H1 (cell line): ENCODE measurements around the gene ASH1L. TPM values are rescaled to one million over a fixed set of nuclear protein-coding genes. Genes with fewer than 3 reads are reported as not detected.

Experiments
- CTCF ChIA-PET: fragments of 300-600 bp; sonication (Branson Sonifier 250); formaldehyde crosslinking; loops from one replicate; lab custom pipeline; 2021; ENCODE audit not compliant: partially characterized antibody; lab: Charles Lee
- POLR2A ChIA-PET: fragments of 300-600 bp; sonication (Branson Sonifier 250); formaldehyde crosslinking; loops from one replicate; lab custom pipeline; 2021; ENCODE audit warnings: inconsistent platforms; ENCODE audit not compliant: partially characterized antibody; lab: Charles Lee
- DNase-seq, 2 experiments: peaks; one replicate each; pipeline versions ENCODE4 v3.0.0 to v3.0.0-alpha.2; 2010 to 2022; ENCODE audit warnings: low spot score in 2 of 2, low read depth in 1 of 2, mixed read lengths in 1 of 2
- FAIRE-seq: peaks from 2 replicates; lab custom pipeline; 2011; peaks lifted over from hg19 to GRCh38; lab: Jason Lieb, UNC
- H2AFZ ChIP-seq: 2 replicates; pipeline ENCODE4 v1.8.1; 2012; ENCODE audit warnings: low read length, inconsistent platforms
- H2AK5ac ChIP-seq: 2 replicates; pipeline ENCODE4 v1.6.1; 2013; ENCODE audit warnings: low read depth, low read length
- H2BK120ac ChIP-seq: replicated peaks from 2 replicates; pipeline ENCODE3; 2013; ENCODE audit warnings: low read depth, low read length, inconsistent platforms
- H2BK12ac ChIP-seq: 2 replicates; pipeline ENCODE4 v1.6.1; 2013; ENCODE audit warnings: low read depth, low read length
- H2BK15ac ChIP-seq: 2 replicates; pipeline ENCODE4 v1.6.1; 2013; ENCODE audit warnings: low read length
- H2BK20ac ChIP-seq: 2 replicates; pipeline ENCODE4 v1.6.1; 2013; ENCODE audit warnings: low read length
- H2BK5ac ChIP-seq: 2 replicates; pipeline ENCODE4 v1.6.1; 2013; ENCODE audit warnings: low read depth, low read length
- H3K14ac ChIP-seq: 2 replicates; pipeline ENCODE4 v1.6.1; 2013; ENCODE audit warnings: inconsistent platforms; ENCODE audit not compliant: insufficient read length
- H3K18ac ChIP-seq: 2 replicates; pipeline ENCODE4 v1.6.1; 2013; ENCODE audit warnings: low read length; ENCODE audit errors: extremely low read depth
- H3K23ac ChIP-seq: 2 replicates; pipeline ENCODE4 v1.6.1; 2013; ENCODE audit warnings: inconsistent platforms; ENCODE audit not compliant: insufficient read length
- H3K23me2 ChIP-seq: 2 replicates; pipeline ENCODE4 v1.6.1; 2013; ENCODE audit warnings: low read depth, low read length
- H3K27ac ChIP-seq: 2 replicates; pipeline ENCODE4 v1.6.1; 2011; ENCODE audit warnings: low read depth, low read length, inconsistent platforms
- H3K27me3 ChIP-seq, 4 experiments: replicated peaks in 1 of 4; 1 replicate in 1 of 4; 2 replicates in 3 of 4; pipeline versions ENCODE4 v1.6.1 to v1.8.1; 2011 to 2013; ENCODE audit warnings: low read length in 3 of 4, mild to moderate bottlenecking in 3 of 4, inconsistent platforms in 2 of 4, mixed read lengths in 2 of 4, moderate library complexity in 1 of 4; ENCODE audit not compliant: control insufficient read depth in 3 of 4, insufficient read depth in 3 of 4; ENCODE audit errors: extremely low read depth in 1 of 4
- H3K36me3 ChIP-seq, 4 experiments: 2 replicates each; pipeline versions ENCODE4 v1.6.1 to v1.8.1; 2011 to 2013; ENCODE audit warnings: mild to moderate bottlenecking in 4 of 4, low read length in 3 of 4, moderate library complexity in 2 of 4, control low read depth in 1 of 4, inconsistent platforms in 1 of 4; ENCODE audit not compliant: insufficient read depth in 4 of 4, control insufficient read depth in 2 of 4
- H3K4ac ChIP-seq: replicated peaks from 2 replicates; pipeline ENCODE3; 2013; ENCODE audit warnings: low read length, low read depth, mixed read lengths, inconsistent platforms; ENCODE audit not compliant: insufficient read length
- H3K4me1 ChIP-seq, 4 experiments: replicated peaks in 1 of 4; 1 replicate in 1 of 4; 2 replicates in 3 of 4; pipeline versions ENCODE4 v1.6.1 to v1.8.1; 2011 to 2013; ENCODE audit warnings: low read length in 3 of 4, inconsistent platforms in 2 of 4, mixed read lengths in 1 of 4; ENCODE audit not compliant: insufficient read depth in 4 of 4, control insufficient read depth in 3 of 4
- H3K4me2 ChIP-seq, 2 experiments: 2 replicates each; pipeline versions ENCODE4 v1.6.1 to v1.8.1; 2011 to 2013; ENCODE audit warnings: low read depth in 2 of 2, low read length in 2 of 2, control low read depth in 1 of 2, inconsistent platforms in 1 of 2, mild to moderate bottlenecking in 1 of 2; ENCODE audit not compliant: insufficient read depth in 1 of 2
- H3K4me3 ChIP-seq, 4 experiments: fragments of 200-600, 300-600 bp in 1 of 4; sonication (generic), shearing (Covaris generic), sonication (Bioruptor Twin) in 1 of 4; 2 replicates each; pipeline versions ENCODE4 v1.5.1 to v1.8.1; 2011 to 2016; ENCODE audit warnings: low read length in 4 of 4, low read depth in 3 of 4, control low read depth in 2 of 4, inconsistent platforms in 2 of 4, mild to moderate bottlenecking in 2 of 4, mixed read lengths in 1 of 4, moderate library complexity in 1 of 4; ENCODE audit not compliant: insufficient read depth in 2 of 4; ENCODE audit errors: extremely low read depth in 1 of 4
- H3K56ac ChIP-seq: replicated peaks from 2 replicates; pipeline ENCODE3; 2013; ENCODE audit warnings: low read depth, mild to moderate bottlenecking, mixed read lengths, low read length, inconsistent platforms; ENCODE audit not compliant: insufficient read length
- H3K79me1 ChIP-seq: 2 replicates; pipeline ENCODE4 v1.6.1; 2013; ENCODE audit warnings: low read depth, low read length, control low read depth
- H3K79me2 ChIP-seq, 2 experiments: 2 replicates each; pipeline versions ENCODE4 v1.6.1 to v1.8.1; 2012 to 2013; ENCODE audit warnings: low read length in 2 of 2, mild to moderate bottlenecking in 2 of 2, inconsistent platforms in 1 of 2; ENCODE audit not compliant: insufficient read depth in 2 of 2, control insufficient read depth in 1 of 2
- H3K9ac ChIP-seq, 4 experiments: replicated peaks in 1 of 4; 1 replicate in 1 of 4; 2 replicates in 3 of 4; pipeline versions ENCODE4 v1.6.1 to v1.8.1; 2011 to 2013; ENCODE audit warnings: low read depth in 3 of 4, low read length in 3 of 4, control low read depth in 2 of 4, mild to moderate bottlenecking in 2 of 4, moderate library complexity in 2 of 4, inconsistent platforms in 1 of 4; ENCODE audit errors: extremely low read depth in 1 of 4
- H3K9me3 ChIP-seq, 2 experiments: 2 replicates each; pipeline versions ENCODE4 v1.6.1 to v1.8.1; 2012 to 2013; ENCODE audit warnings: mild to moderate bottlenecking in 2 of 2, moderate library complexity in 2 of 2, control low read depth in 1 of 2, inconsistent platforms in 1 of 2, low read depth in 1 of 2, low read length in 1 of 2, mixed read lengths in 1 of 2; ENCODE audit not compliant: insufficient read depth in 2 of 2
- H4K20me1 ChIP-seq, 2 experiments: replicated peaks in 1 of 2; 2 replicates each; pipeline versions ENCODE3 to v1.8.1; 2011 to 2013; ENCODE audit warnings: inconsistent platforms in 2 of 2, low read length in 2 of 2, mild to moderate bottlenecking in 1 of 2; ENCODE audit not compliant: insufficient read depth in 2 of 2, control insufficient read depth in 1 of 2
- H4K5ac ChIP-seq: 2 replicates; pipeline ENCODE4 v1.6.1; 2013; ENCODE audit warnings: low read length, low read depth, mixed read lengths, inconsistent platforms; ENCODE audit not compliant: insufficient read length
- H4K8ac ChIP-seq: 2 replicates; pipeline ENCODE4 v1.8.0; 2013; ENCODE audit warnings: mild to moderate bottlenecking, moderate library complexity, low read length, inconsistent platforms; ENCODE audit not compliant: insufficient read depth; ENCODE audit errors: extremely low read depth
- H4K91ac ChIP-seq: replicated peaks from 2 replicates; pipeline ENCODE3; 2013; ENCODE audit warnings: low read length, mixed read lengths, inconsistent platforms; ENCODE audit not compliant: insufficient read length
- ATF2 ChIP-seq: IDR thresholded peaks from 2 replicates; pipeline ENCODE4 v1.6.1; 2012; ENCODE audit warnings: low read length, inconsistent platforms
- ATF3 ChIP-seq: IDR thresholded peaks from 2 replicates; pipeline ENCODE4 v1.6.1; 2011; ENCODE audit warnings: low read depth, mild to moderate bottlenecking, low read length; ENCODE audit not compliant: insufficient read depth
- BCL11A ChIP-seq, 2 experiments: IDR thresholded peaks; one replicate each; pipeline ENCODE4 v1.6.1; 2011; ENCODE audit warnings: low read depth in 2 of 2, low read length in 2 of 2, mild to moderate bottlenecking in 2 of 2
- EP300 ChIP-seq, 2 experiments: IDR thresholded peaks; 1 replicate in 1 of 2; 2 replicates in 1 of 2; pipeline ENCODE4 v1.6.1; 2011 to 2012; ENCODE audit warnings: low read depth in 2 of 2, low read length in 2 of 2, mild to moderate bottlenecking in 2 of 2, borderline replicate concordance in 1 of 2, inconsistent platforms in 1 of 2, moderate library complexity in 1 of 2
- NANOG ChIP-seq: IDR thresholded peaks from 2 replicates; pipeline ENCODE4 v1.6.1; 2011; ENCODE audit warnings: low read length, low read depth, mild to moderate bottlenecking, inconsistent platforms; ENCODE audit not compliant: insufficient read depth, poor library complexity, severe bottlenecking
- NRF1 ChIP-seq: IDR thresholded peaks from 2 replicates; pipeline ENCODE4 v1.6.1; 2011; ENCODE audit warnings: mild to moderate bottlenecking, low read depth, low read length, improper control_type of control experiment
- PHF8 ChIP-seq: fragments of 200-600 bp; sonication (generic); conservative IDR thresholded peaks from 2 replicates; pipeline ENCODE4 v1.7.1; 2012; ENCODE audit warnings: low read depth, mild to moderate bottlenecking, inconsistent platforms, low read length, moderate library complexity
- RAD21 ChIP-seq, 2 experiments: IDR thresholded peaks in 1 of 2; conservative IDR thresholded peaks in 1 of 2; 2 replicates each; pipeline ENCODE4 v1.6.1; 2011; ENCODE audit warnings: low read depth in 2 of 2, low read length in 2 of 2, improper control_type of control experiment in 1 of 2, inconsistent platforms in 1 of 2, mild to moderate bottlenecking in 1 of 2, moderate library complexity in 1 of 2
- RBBP5 ChIP-seq: IDR thresholded peaks from 2 replicates; pipeline ENCODE4 v1.7.1; 2012; ENCODE audit warnings: low read depth, mild to moderate bottlenecking, inconsistent platforms, low read length, moderate library complexity, borderline replicate concordance
- SIX5 ChIP-seq: IDR thresholded peaks from 2 replicates; pipeline ENCODE4 v1.6.1; 2011; ENCODE audit warnings: mild to moderate bottlenecking, low read depth, low read length
- TEAD4 ChIP-seq: IDR thresholded peaks from 2 replicates; pipeline ENCODE4 v1.6.1; 2012; ENCODE audit warnings: low read depth, low read length, inconsistent platforms, mixed read lengths
- WGBS, 2 experiments: shearing (Covaris generic) in 1 of 2; methylation state at CpG; one replicate each; pipeline versions ENCODE4 v1.1.6 to v1.1.7; 2013 to 2015; ENCODE audit warnings: low lambda C conversion rate in 2 of 2, mixed read lengths in 2 of 2, inconsistent platforms in 1 of 2, low coverage in 1 of 2, missing lambda C conversion rate in 1 of 2; ENCODE audit not compliant: insufficient replicate concordance in 2 of 2, insufficient coverage in 1 of 2, insufficient read length in 1 of 2; ENCODE audit errors: extremely low coverage in 1 of 2, missing lambda C conversion rate in 1 of 2; 5-methylcytosine and 5-hydroxymethylcytosine counted together
- polyA plus RNA-seq, 7 experiments: library from polyadenylated mRNA; depleted of rRNA in 3 of 7; stranded (reverse) in 5 of 7; unstranded in 2 of 7; fragments of >200 nt in 5 of 7; fragments of 200-250 nt in 2 of 7; gene quantifications; 1 replicate in 5 of 7; 2 replicates in 1 of 7; 4 replicates in 1 of 7; pipeline versions ENCODE4 v1.2.1 to v1.2.3, GENCODE V29; 2011 to 2013; ENCODE audit warnings: missing spikeins in 2 of 7, mixed read lengths in 2 of 7
- total RNA-seq: library from RNA; stranded (reverse); fragmentation: NEBNext Ultra II Directional; extraction: Animal tissue kit (Norgen Biotek cat#: 25700); gene quantifications from 2 replicates; pipeline ENCODE4 v1.2.1, GENCODE V29; 2021

Gene ASH1L
- total and polyA plus RNA-seq, 2 of the 8 experiments (the other 6 are each of a cell fraction or from before 2014, with no cell fraction given): 7.5 to 27.6 TPM

GRCh38 chr1:155527677-155528076, 34.9 kb downstream of the ASH1L start:
- no peak overlapping the region for H3K4ac ChIP-seq
- H2AFZ ChIP-seq: no peak overlapping the region
- POLR2A ChIA-PET: interaction anchor here (0.6 to 1.0 kb wide), 2 partner anchors 8 to 35 kb away, joined by 3 to 5 read pairs; partner anchors contain the start of gene ASH1L
- no peak overlapping the region for H3K14ac ChIP-seq
- H3K27me3 ChIP-seq: no peaks in the 10 kb centered on the region
- H3K4me3 ChIP-seq: no peak overlapping the region
- H3K36me3 ChIP-seq: no peaks in the 10 kb centered on the region
- no peak overlapping the region for H3K4me2 ChIP-seq
- no peak overlapping the region for H3K56ac ChIP-seq
- H3K79me2 ChIP-seq: peaks cover 0 to 78% of the 10 kb centered on the region in 2 experiments
- H4K20me1 ChIP-seq: peaks cover 6 to 8% of the 10 kb centered on the region in 2 experiments
- no peak overlapping the region for H2BK5ac ChIP-seq
- H2BK20ac ChIP-seq: no peak overlapping the region
- no peak overlapping the region for H4K5ac ChIP-seq
- H2BK15ac ChIP-seq: no peak overlapping the region
- CTCF ChIA-PET: no interaction called here
- no peak overlapping the region for H3K9ac ChIP-seq
- H2BK12ac ChIP-seq: no peak overlapping the region
- 96% methylated on average over 6 of the region's 6 CpGs; no CpG with 5 or more reads in 1 of the 2 experiments for WGBS, 2 experiments
- H2BK120ac ChIP-seq: no peak overlapping the region
- H3K4me1 ChIP-seq: no peaks in the 10 kb centered on the region
- H3K18ac ChIP-seq: no peak overlapping the region
- H3K79me1 ChIP-seq: peaks cover 4% of the 10 kb centered on the region
- no peak overlapping the region for H3K23ac ChIP-seq
- TF ChIP-seq NRF1 (no peak), NANOG (no peak), PHF8 (no peak), ATF2 (no peak), RBBP5 (no peak), EP300 (IDR thresholded peaks at IDR 0.05; ENCODE audit: borderline replicate concordance in 1 of 2, low read depth in 2 of 2, low read length in 2 of 2) (no peak), SIX5 (no peak), ATF3 (no peak), BCL11A (IDR thresholded peaks at IDR 0.05; ENCODE audit: low read depth in 2 of 2, low read length in 2 of 2) (no peak), RAD21 (IDR thresholded peaks at IDR 0.05 in 1 of 2, conservative IDR thresholded peaks at IDR 0.05 in 1 of 2; ENCODE audit: low read depth in 2 of 2, low read length in 2 of 2) (no peak), TEAD4 (no peak)
- no peak overlapping the region for H2AK5ac ChIP-seq
- H3K9me3 ChIP-seq: no peaks in the 10 kb centered on the region
- H4K91ac ChIP-seq: no peak overlapping the region
- H3K27ac ChIP-seq: no peak overlapping the region
- FAIRE-seq (no peak), DNase-seq (no peak)
- no peaks in the 10 kb centered on the region; the same call in 1 of the 2 replicates for H3K23me2 ChIP-seq
- no peak overlapping the region for H4K8ac ChIP-seq
